ENCODE measurements around the gene GLT1D1.
"Not testable (repeated sequence)": the region's sequence is repeated elsewhere in the genome, so short reads cannot be mapped to it uniquely, and the experiment has no call there.

GLT1D1 gene

GRCh38 chr12:128848371-128848770 is 4.9 kb upstream of the GLT1D1 start:
- no peak for TF ChIP-seq SP1 (IDR thresholded peaks at IDR 0.05)
- no peak for TF ChIP-seq TARDBP (IDR thresholded peaks at IDR 0.05)
- no peak for TF ChIP-seq FOXK2 (IDR thresholded peaks at IDR 0.05)
- no peak for TF ChIP-seq LEF1 (IDR thresholded peaks at IDR 0.05; ENCODE audit: borderline replicate concordance)
- no peak for TF ChIP-seq CTBP1 (IDR thresholded peaks at IDR 0.05; ENCODE audit: borderline replicate concordance)
- TF ChIP-seq, protein P1, sequence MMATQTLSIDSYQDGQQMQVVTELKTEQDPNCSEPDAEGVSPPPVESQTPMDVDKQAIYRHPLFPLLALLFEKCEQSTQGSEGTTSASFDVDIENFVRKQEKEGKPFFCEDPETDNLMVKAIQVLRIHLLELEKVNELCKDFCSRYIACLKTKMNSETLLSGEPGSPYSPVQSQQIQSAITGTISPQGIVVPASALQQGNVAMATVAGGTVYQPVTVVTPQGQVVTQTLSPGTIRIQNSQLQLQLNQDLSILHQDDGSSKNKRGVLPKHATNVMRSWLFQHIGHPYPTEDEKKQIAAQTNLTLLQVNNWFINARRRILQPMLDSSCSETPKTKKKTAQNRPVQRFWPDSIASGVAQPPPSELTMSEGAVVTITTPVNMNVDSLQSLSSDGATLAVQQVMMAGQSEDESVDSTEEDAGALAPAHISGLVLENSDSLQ (IDR thresholded peaks at IDR 0.05), result no peak
- TF ChIP-seq NFRKB (IDR thresholded peaks at IDR 0.05), result no peak
- TF ChIP-seq ARNT (IDR thresholded peaks at IDR 0.05), result no peak
- no peak for TF ChIP-seq FOXA1 (IDR thresholded peaks at IDR 0.05)
- TF ChIP-seq BHLHE40 (IDR thresholded peaks at IDR 0.05; ENCODE audit: borderline replicate concordance), result no peak
- TF ChIP-seq SUZ12 (IDR thresholded peaks at IDR 0.05), result no peak
- no peak for TF ChIP-seq ELF4 (IDR thresholded peaks at IDR 0.05)
- no peak for TF ChIP-seq HDGF (IDR thresholded peaks at IDR 0.05; ENCODE audit: borderline replicate concordance)
- no peak for TF ChIP-seq L3MBTL2 (conservative IDR thresholded peaks at IDR 0.05)
- ChIA-PET CTCF (no interaction called here), POLR2A (no interaction called here)
- no peak for DNase-seq (ENCODE audit: extremely low spot score)

- DNase-seq (ENCODE audit: extremely low spot score); CTCF ChIA-PET; POLR2A ChIA-PET: not testable (repeated sequence)
Observed at GRCh38 chr12:128849806-128850205, 3.5 kb upstream of the GLT1D1 start.

DNA sequence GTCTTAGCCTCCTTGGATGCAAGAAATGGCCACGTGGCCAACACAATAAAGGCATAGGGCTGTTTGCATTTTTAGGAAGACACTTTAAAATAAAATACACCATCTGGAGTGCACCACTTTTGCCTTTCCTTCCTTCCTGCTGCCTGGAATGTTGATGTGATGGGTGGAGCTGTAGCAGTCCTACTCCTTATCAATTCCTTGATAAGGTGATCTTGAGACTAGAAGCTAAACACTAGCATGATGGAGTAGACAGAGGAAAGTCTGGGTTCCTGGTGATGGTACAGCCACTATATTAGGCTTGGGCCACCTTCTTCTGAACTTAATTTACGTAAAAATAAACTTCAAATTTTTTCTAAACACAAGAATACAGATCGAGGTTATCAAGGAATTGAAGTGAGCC is 2.9 kb upstream of the GLT1D1 start:
- CTCF ChIA-PET, result no interaction called here
- POLR2A ChIA-PET, result no interaction called here

DNA sequence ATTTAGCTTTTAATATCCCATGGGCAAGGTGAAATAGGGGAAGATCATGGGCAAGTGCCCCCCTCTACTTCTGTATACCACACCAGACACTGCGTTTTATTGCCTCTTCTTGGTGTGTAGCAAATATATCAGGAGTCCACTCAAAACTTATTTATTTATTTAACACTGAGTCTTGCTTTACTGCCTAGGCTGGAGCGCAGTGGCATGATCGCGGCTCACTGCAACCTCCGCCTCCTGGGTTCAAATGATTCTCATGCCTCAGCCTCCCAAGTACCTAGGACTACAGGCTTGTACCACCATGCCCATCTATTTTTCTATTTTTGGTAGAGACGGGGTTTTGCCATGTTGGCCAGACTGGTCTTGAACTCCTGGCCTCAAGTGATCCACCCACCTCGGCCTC is 1.8 kb upstream of the GLT1D1 start:
- CTCF ChIA-PET; DNase-seq (ENCODE audit: extremely low spot score); POLR2A ChIA-PET: not testable (repeated sequence)

More for the DNA sequence above, 2.9 kb upstream of the GLT1D1 start:
- DNase-seq (ENCODE audit: extremely low spot score), result no peak
- TF ChIP-seq ELF4 (IDR thresholded peaks at IDR 0.05), result no peak

- ChIA-PET POLR2A (no interaction called here), CTCF (no interaction called here)
- no peak for TF ChIP-seq FOXA1 (IDR thresholded peaks at IDR 0.05)
- no peak for TF ChIP-seq HDGF (IDR thresholded peaks at IDR 0.05; ENCODE audit: borderline replicate concordance)
- no peak for TF ChIP-seq CTBP1 (IDR thresholded peaks at IDR 0.05; ENCODE audit: borderline replicate concordance)
- no peak for TF ChIP-seq LEF1 (IDR thresholded peaks at IDR 0.05; ENCODE audit: borderline replicate concordance)
- TF ChIP-seq TARDBP (IDR thresholded peaks at IDR 0.05), result no peak
- no peak for TF ChIP-seq NFRKB (IDR thresholded peaks at IDR 0.05)
- TF ChIP-seq L3MBTL2 (conservative IDR thresholded peaks at IDR 0.05), result no peak
- no peak for TF ChIP-seq SP1 (IDR thresholded peaks at IDR 0.05)
- no peak for TF ChIP-seq FOXK2 (IDR thresholded peaks at IDR 0.05)
- no peak for TF ChIP-seq FOXM1 (IDR thresholded peaks at IDR 0.05; ENCODE audit: borderline replicate concordance)
- no peak for TF ChIP-seq ZNF384 (IDR thresholded peaks at IDR 0.05)
- TF ChIP-seq BHLHE40 (IDR thresholded peaks at IDR 0.05; ENCODE audit: borderline replicate concordance), result no peak
- TF ChIP-seq ARNT (IDR thresholded peaks at IDR 0.05), result no peak
- TF ChIP-seq, protein P1 (IDR thresholded peaks at IDR 0.05), result no peak
- no peak for TF ChIP-seq ELF4 (IDR thresholded peaks at IDR 0.05)
- TF ChIP-seq SUZ12 (IDR thresholded peaks at IDR 0.05), result no peak
- DNase-seq (ENCODE audit: extremely low spot score), result no peak
Observed at GRCh38 chr12:128852026-128852698, 1.1 kb upstream of the GLT1D1 start.

DNA sequence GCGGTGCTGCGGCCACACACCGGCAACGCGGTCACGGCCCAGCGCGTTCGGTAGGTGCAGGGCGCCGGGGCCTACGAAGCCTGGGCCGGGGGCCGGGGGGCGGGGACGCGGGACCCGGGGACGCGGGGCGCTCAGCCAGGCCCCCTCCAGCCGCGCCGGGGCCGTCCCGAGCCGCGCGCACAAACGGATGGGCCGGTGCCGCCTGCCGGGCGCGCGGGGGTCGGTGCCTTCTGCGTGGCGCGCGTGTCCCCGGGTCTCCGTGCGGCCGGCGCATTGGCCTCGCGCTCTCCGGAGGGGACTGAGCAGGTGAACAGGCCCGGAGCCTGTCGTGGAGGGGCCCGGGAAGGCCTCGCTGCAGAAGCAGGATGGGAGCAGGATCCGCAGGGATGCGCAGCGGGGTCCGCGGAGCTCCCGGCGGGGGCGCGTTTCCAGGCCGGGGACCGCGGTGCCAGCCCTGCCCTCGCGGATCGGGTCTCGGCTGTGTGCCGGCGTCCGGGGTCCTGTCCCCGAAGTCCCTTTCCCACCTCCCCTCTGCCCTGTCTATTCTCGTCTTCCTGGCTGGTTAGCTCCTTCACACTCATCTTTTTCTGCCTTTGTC is 421 bp downstream of the GLT1D1 start:
- no peak for DNase-seq (ENCODE audit: extremely low spot score)
- POLR2A ChIA-PET, result no interaction called here
- CTCF ChIA-PET, result no interaction called here
- TF ChIP-seq L3MBTL2 (conservative IDR thresholded peaks at IDR 0.05) (no peak), TARDBP (IDR thresholded peaks at IDR 0.05) (no peak), BHLHE40 (IDR thresholded peaks at IDR 0.05; ENCODE audit: borderline replicate concordance) (no peak), ZNF384 (IDR thresholded peaks at IDR 0.05) (no peak), SP1 (IDR thresholded peaks at IDR 0.05) (no peak), HDGF (IDR thresholded peaks at IDR 0.05; ENCODE audit: borderline replicate concordance) (no peak), FOXA1 (IDR thresholded peaks at IDR 0.05) (no peak), ELF4 (IDR thresholded peaks at IDR 0.05) (no peak), LEF1 (IDR thresholded peaks at IDR 0.05; ENCODE audit: borderline replicate concordance) (no peak), FOXK2 (IDR thresholded peaks at IDR 0.05) (no peak), NFRKB (IDR thresholded peaks at IDR 0.05) (no peak), SUZ12 (IDR thresholded peaks at IDR 0.05) (no peak), FOXM1 (IDR thresholded peaks at IDR 0.05; ENCODE audit: borderline replicate concordance) (no peak), ARNT (IDR thresholded peaks at IDR 0.05) (no peak), CTBP1 (IDR thresholded peaks at IDR 0.05; ENCODE audit: borderline replicate concordance) (no peak)
- TF ChIP-seq, protein P1 (IDR thresholded peaks at IDR 0.05), result no peak
